Naive thymus-derived CD8-positive, alpha-beta T cell (primary cell): ENCODE results near the gene TSPAN9. TPM values are rescaled to one million over a fixed set of nuclear protein-coding genes. Genes with fewer than 3 reads are reported as not detected.

Experiments
- ATAC-seq, 2 donors: fragments of 150-1000 bp; cut with Tn5 transposase in 1 of 2; sonication (Bioruptor Pico), chemical (Tn5 transposase) in 1 of 2; 1 replicate in 1 of 2; 2 replicates in 1 of 2; pipeline ENCODE4 v1.10.0; 2021; ENCODE audit warnings: mild to moderate bottlenecking in 2 of 2, moderate library complexity in 2 of 2
- POLR2A ChIA-PET: fragments of 350-600 bp; sonication (Branson Sonifier 250); formaldehyde crosslinking; loops from one replicate; lab custom pipeline; 2021; ENCODE audit warnings: antibody characterized with exemption; lab: Charles Lee
- DNase-seq, 10 donors: peaks; one replicate each; pipeline versions ENCODE4 v3.0.0 to v3.0.0-alpha.2; 2020 to 2022
- H3K27ac Mint-ChIP-seq, 10 donors: one replicate each; pipeline ENCODE4 v1.8.0; 2020 to 2022; ENCODE audit warnings: mild to moderate bottlenecking in 10 of 10, mixed read lengths in 10 of 10, moderate library complexity in 4 of 10, inconsistent platforms in 1 of 10
- H3K27me3 Mint-ChIP-seq, 5 donors: one replicate each; pipeline ENCODE4 v1.8.0; 2021 to 2022; ENCODE audit warnings: mixed read lengths in 5 of 5
- H3K36me3 Mint-ChIP-seq, 3 donors: one replicate each; pipeline ENCODE4 v1.8.0; 2020 to 2022; ENCODE audit warnings: mixed read lengths in 3 of 3, mild to moderate bottlenecking in 2 of 3, inconsistent platforms in 1 of 3
- H3K4me1 Mint-ChIP-seq, 4 donors: one replicate each; pipeline ENCODE4 v1.8.0; 2021 to 2022; ENCODE audit warnings: mixed read lengths in 4 of 4
- H3K4me3 Mint-ChIP-seq, 10 donors: one replicate each; pipeline ENCODE4 v1.8.0; 2020 to 2022; ENCODE audit warnings: mild to moderate bottlenecking in 10 of 10, mixed read lengths in 10 of 10, moderate library complexity in 6 of 10, inconsistent platforms in 1 of 10
- H3K9me3 Mint-ChIP-seq, 9 donors: one replicate each; pipeline ENCODE4 v1.8.0; 2020 to 2022; ENCODE audit warnings: mixed read lengths in 9 of 9, mild to moderate bottlenecking in 3 of 9, inconsistent platforms in 1 of 9, moderate library complexity in 1 of 9
- polyA plus RNA-seq, 3 donors: library from polyadenylated mRNA; unstranded; fragments of 300-500 nt; fragmentation: Illumina TruSeq; gene quantifications; one replicate each; pipeline ENCODE4 v1.2.3, GENCODE V29; 2021
- total RNA-seq, 8 experiments: library from RNA in 2 of 8; stranded (reverse) in 2 of 8; gene quantifications; one replicate each; pipeline ENCODE4 v1.2.3 and lab custom pipeline; 2021 to 2026

The TSPAN9 gene
- total and polyA plus RNA-seq, 5 experiments from 2014 or later = 0.65 to 1.2 TPM; not detected in 3

- POLR2A ChIA-PET = no interaction called here
- H3K4me3 Mint-ChIP-seq = no peak overlapping the region
Observed at GRCh38 chr12:3099146-3099545, 22.0 kb downstream of the TSPAN9 start.

GRCh38 chr12:3101309-3102024 is 24.3 kb downstream of the TSPAN9 start:
- Mint-ChIP-seq H3K9me3 (peaks cover 0 to 38% (median 29%) of the 10 kb centered on the region in 9 donors), H3K36me3 (peaks cover 3 to 20% (median 6%) of the 10 kb centered on the region in 3 donors), H3K27me3 (peaks cover 4 to 22% (median 8%) of the 10 kb centered on the region in 5 donors), H3K4me3 (no peak overlapping the region), H3K27ac (no peak overlapping the region), H3K4me1 (peaks cover 5 to 11% (median 10%) of the 10 kb centered on the region in 4 donors)
- POLR2A ChIA-PET = no interaction called here
- ATAC-seq (no peak), DNase-seq (no peak)

More at GRCh38 chr12:3099146-3099545, 22.0 kb downstream of the TSPAN9 start:
- no peak overlapping the region for H3K27ac Mint-ChIP-seq
- H3K36me3 Mint-ChIP-seq = peaks cover 3 to 25% (median 6%) of the 10 kb centered on the region in 3 donors
- no peak for ATAC-seq
- H3K9me3 Mint-ChIP-seq = peaks cover 2 to 45% (median 33%) of the 10 kb centered on the region in 9 donors
- peaks cover 3 to 22% (median 8%) of the 10 kb centered on the region in 5 donors for H3K27me3 Mint-ChIP-seq
- H3K4me1 Mint-ChIP-seq = peaks cover 5 to 11% (median 10%) of the 10 kb centered on the region in 4 donors
- no peak for DNase-seq

DNA sequence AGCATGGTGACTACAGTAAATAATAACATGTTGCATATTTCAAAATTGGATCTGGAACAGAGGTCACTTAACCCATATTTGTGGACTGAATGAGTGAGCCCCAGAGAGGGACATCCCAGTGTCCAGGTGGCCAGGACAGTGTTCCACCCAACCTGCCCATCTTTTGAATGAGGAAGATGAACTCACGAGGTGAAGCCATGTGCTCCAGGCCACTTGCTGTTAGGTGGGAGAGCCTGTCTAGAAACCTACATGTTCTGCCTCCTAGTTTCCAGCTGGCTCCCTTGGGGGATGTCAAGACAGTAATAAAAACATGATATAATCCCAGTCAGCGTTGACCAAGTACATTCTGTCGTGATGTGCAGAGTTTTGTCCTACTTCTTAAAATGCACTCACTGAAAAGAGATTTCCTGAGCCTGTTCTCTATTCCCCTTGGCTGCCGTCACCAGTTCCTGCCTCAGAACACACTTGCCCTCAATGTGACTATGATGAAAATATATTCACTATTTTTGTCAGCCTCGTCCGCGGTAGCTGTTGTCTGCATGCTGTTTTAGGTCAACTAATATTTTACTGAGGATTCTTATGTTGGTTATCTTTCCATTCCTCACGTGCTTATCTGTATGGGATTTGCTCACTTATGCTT is 25.7 kb downstream of the TSPAN9 start:
- no peak overlapping the region for H3K4me3 Mint-ChIP-seq
- peaks cover 0 to 33% (median 22%) of the 10 kb centered on the region in 9 donors for H3K9me3 Mint-ChIP-seq
- no peak overlapping the region for H3K27ac Mint-ChIP-seq
- peaks cover 4 to 22% (median 8%) of the 10 kb centered on the region in 5 donors for H3K27me3 Mint-ChIP-seq
- DNase-seq (no peak), ATAC-seq (no peak)
- peaks cover 3 to 18% (median 6%) of the 10 kb centered on the region in 3 donors for H3K36me3 Mint-ChIP-seq
- POLR2A ChIA-PET = no interaction called here
- H3K4me1 Mint-ChIP-seq = peaks cover 1 to 4% (median 2%) of the 10 kb centered on the region in 4 donors

DNA sequence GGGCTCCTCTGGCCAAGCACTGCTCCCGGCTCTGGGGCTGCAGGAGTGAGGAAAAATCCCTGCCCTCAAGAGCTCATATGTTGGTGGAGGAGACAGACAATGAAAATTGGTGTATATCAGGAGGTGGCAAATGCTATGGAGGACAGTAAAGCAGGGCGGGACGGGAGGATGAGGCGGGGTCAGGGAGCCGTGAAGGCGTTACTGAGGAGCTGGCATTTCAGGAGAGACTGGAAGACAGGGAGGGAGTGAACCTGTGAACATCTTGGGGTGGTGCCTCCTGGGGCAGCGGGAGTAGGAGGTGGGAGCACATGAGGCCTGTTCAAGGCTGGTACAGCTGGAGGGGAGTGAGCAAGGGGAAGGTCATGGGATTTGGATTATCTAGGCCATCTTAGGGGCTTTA is 26.6 kb downstream of the TSPAN9 start:
- Mint-ChIP-seq H3K4me3 (no peak overlapping the region), H3K4me1 (no peaks in the 10 kb centered on the region), H3K9me3 (peaks cover 0 to 24% (median 17%) of the 10 kb centered on the region in 9 donors), H3K27ac (no peak overlapping the region), H3K27me3 (peaks cover 4 to 22% (median 8%) of the 10 kb centered on the region in 5 donors), H3K36me3 (peaks cover 3 to 18% (median 6%) of the 10 kb centered on the region in 3 donors)
- ATAC-seq (no peak), DNase-seq (no peak)
- POLR2A ChIA-PET = no interaction called here

DNA sequence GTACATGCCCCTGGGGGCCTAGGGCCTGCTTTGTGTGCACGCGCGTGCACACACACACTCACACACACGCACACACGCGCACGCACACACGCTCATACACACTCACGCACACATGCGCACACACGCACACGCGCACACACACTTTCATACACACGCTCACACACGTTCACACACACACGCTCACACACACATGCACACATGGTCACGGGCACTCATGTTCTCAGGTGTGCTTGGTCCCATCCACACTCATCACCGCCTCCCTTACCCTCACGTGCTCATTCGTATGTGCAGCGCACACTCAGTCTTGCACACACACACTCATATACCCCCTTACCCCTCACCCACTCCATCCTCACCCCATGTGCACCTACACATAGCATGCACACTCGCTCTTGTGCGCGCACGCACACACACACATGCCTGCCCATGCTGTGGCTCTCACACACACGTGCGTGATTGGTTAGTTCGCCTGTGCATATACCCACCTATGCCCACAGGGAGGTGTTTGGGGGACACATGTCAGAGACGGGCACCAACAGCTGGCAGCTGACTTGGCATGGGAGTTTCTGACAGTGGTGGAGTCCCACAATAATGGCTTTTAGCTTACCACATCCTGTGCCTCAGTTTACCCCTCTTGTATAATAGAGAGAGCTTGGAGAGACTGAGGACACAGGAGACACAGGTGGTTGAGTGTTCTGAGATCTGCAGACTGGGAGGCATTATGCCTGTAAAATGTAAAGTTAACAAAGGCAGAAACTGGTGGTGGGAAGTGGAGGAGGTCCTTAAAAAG is 28.7 kb downstream of the TSPAN9 start:
- DNase-seq (peak in 1 of 10 donors; percentile 59), ATAC-seq (no peak)
- POLR2A ChIA-PET = no interaction called here
- Mint-ChIP-seq H3K4me1 (no peaks in the 10 kb centered on the region), H3K4me3 (peak overlapping the region in 1 of 10 donors; percentile 53), H3K36me3 (peaks cover 0 to under 1% (median 0%) of the 10 kb centered on the region in 3 donors), H3K27me3 (peaks cover 4 to 14% (median 8%) of the 10 kb centered on the region in 5 donors), H3K9me3 (peaks cover 0 to 3% (median 0%) of the 10 kb centered on the region in 9 donors), H3K27ac (peak overlapping the region in 2 of 10 donors; percentile 25 to 76)

GRCh38 chr12:3106579-3106978 is 29.4 kb downstream of the TSPAN9 start:
- H3K36me3 Mint-ChIP-seq = no peaks in the 10 kb centered on the region
- H3K9me3 Mint-ChIP-seq = peaks cover 0 to under 1% (median 0%) of the 10 kb centered on the region in 9 donors
- no peak for ATAC-seq
- peaks cover 4 to 14% (median 8%) of the 10 kb centered on the region in 5 donors for H3K27me3 Mint-ChIP-seq
- no peak overlapping the region for H3K4me3 Mint-ChIP-seq
- no peak for DNase-seq
- POLR2A ChIA-PET = no interaction called here
- H3K27ac Mint-ChIP-seq = no peak overlapping the region
- no peaks in the 10 kb centered on the region for H3K4me1 Mint-ChIP-seq

GRCh38 chr12:3107071-3107583 is 29.9 kb downstream of the TSPAN9 start:
- Mint-ChIP-seq H3K9me3 (no peaks in the 10 kb centered on the region), H3K36me3 (no peaks in the 10 kb centered on the region), H3K27ac (no peak overlapping the region), H3K4me3 (no peak overlapping the region), H3K27me3 (peaks cover 4 to 14% (median 6%) of the 10 kb centered on the region in 5 donors), H3K4me1 (no peaks in the 10 kb centered on the region)
- POLR2A ChIA-PET = no interaction called here
- no peak for ATAC-seq
- no peak for DNase-seq

GRCh38 chr12:3107954-3108353 is 30.8 kb downstream of the TSPAN9 start:
- no peaks in the 10 kb centered on the region for H3K4me1 Mint-ChIP-seq
- H3K27ac Mint-ChIP-seq = peak overlapping the region in 1 of 10 donors; percentile 13
- H3K36me3 Mint-ChIP-seq = no peaks in the 10 kb centered on the region
- ATAC-seq = no peak
- no peak overlapping the region for H3K4me3 Mint-ChIP-seq
- POLR2A ChIA-PET = no interaction called here
- H3K9me3 Mint-ChIP-seq = no peaks in the 10 kb centered on the region
- peaks cover 5 to 13% (median 7%) of the 10 kb centered on the region in 5 donors for H3K27me3 Mint-ChIP-seq
- no peak for DNase-seq

DNA sequence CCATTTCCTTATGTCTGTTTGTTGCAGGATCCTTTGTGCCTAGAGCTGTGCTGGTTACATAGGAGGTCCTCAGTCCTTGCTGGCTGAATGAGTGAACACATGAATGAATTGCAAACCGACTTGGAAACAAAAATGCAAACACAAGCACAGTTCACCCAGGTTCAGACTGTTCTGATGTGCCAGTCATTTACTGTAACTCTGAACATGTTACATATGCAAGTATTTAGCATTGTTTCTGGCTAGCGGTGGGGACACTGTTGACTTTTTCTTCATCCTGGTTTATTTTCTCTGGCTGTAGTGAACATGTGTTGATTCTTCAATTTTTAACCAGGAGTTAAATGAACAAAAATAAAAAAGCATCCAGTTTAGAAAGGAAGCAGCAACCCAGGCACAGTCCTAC is 33.4 kb downstream of the TSPAN9 start:
- H3K4me3 Mint-ChIP-seq = no peak overlapping the region
- H3K27ac Mint-ChIP-seq = no peak overlapping the region
- H3K27me3 Mint-ChIP-seq = peaks cover 0 to 16% (median 7%) of the 10 kb centered on the region in 5 donors
- H3K9me3 Mint-ChIP-seq = no peaks in the 10 kb centered on the region
- DNase-seq = no peak
- no peaks in the 10 kb centered on the region for H3K4me1 Mint-ChIP-seq
- no peaks in the 10 kb centered on the region for H3K36me3 Mint-ChIP-seq
- POLR2A ChIA-PET = no interaction called here
- ATAC-seq = no peak

GRCh38 chr12:3113671-3114325 is 36.6 kb downstream of the TSPAN9 start:
- POLR2A ChIA-PET = no interaction called here
- ATAC-seq = no peak
- Mint-ChIP-seq H3K4me3 (no peak overlapping the region), H3K27me3 (peaks cover 3 to 22% (median 16%) of the 10 kb centered on the region in 5 donors), H3K9me3 (no peaks in the 10 kb centered on the region), H3K27ac (no peak overlapping the region), H3K4me1 (peaks cover 0 to 4% (median 3%) of the 10 kb centered on the region in 4 donors), H3K36me3 (no peaks in the 10 kb centered on the region)
- DNase-seq = no peak

GRCh38 chr12:3114671-3115070 is 37.5 kb downstream of the TSPAN9 start:
- DNase-seq (no peak), ATAC-seq (no peak)
- H3K9me3 Mint-ChIP-seq = no peaks in the 10 kb centered on the region
- no peaks in the 10 kb centered on the region for H3K36me3 Mint-ChIP-seq
- POLR2A ChIA-PET = no interaction called here
- H3K4me1 Mint-ChIP-seq = peaks cover 6 to 12% (median 10%) of the 10 kb centered on the region in 4 donors
- peaks cover 3 to 22% (median 16%) of the 10 kb centered on the region in 5 donors for H3K27me3 Mint-ChIP-seq
- no peak overlapping the region for H3K27ac Mint-ChIP-seq
- no peak overlapping the region for H3K4me3 Mint-ChIP-seq

DNA sequence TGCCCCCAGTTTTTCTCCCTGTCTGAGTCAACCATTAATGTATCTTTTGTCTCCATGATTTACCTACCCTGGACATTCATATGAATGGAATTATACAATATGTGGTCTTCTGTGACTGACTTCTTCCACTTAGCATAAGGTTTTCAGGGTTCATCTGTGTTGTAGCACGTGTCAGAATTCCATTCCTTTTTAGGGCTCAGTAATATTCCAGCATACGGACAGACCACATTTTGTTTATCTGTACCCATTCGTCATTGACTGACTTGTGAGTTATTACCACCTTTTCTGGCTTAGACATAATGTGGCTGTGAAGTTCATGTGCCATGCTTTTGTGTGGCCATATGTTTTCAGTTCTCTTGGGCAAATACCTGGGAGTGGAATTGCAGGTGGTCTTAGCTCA is 37.9 kb downstream of the TSPAN9 start:
- Mint-ChIP-seq H3K9me3 (no peaks in the 10 kb centered on the region), H3K27me3 (peaks cover 3 to 22% (median 16%) of the 10 kb centered on the region in 5 donors), H3K4me1 (peaks cover 7 to 16% (median 14%) of the 10 kb centered on the region in 4 donors), H3K36me3 (no peaks in the 10 kb centered on the region), H3K4me3 (no peak overlapping the region), H3K27ac (no peak overlapping the region)
- ATAC-seq = no peak
- no peak for DNase-seq
- POLR2A ChIA-PET = no interaction called here
